Neural progenitor cell (in vitro differentiated cells): ENCODE data around the gene SLC38A8. TPM values are rescaled to one million over a fixed set of nuclear protein-coding genes. Genes with fewer than 3 reads are reported as not detected.

Experiments
- DNase-seq: peaks from one replicate; pipeline ENCODE4 v3.0.0-alpha.2; 2016; ENCODE audit warnings: low spot score
- H2AFZ ChIP-seq: fragments of 200-600 bp; sonication (generic); replicated peaks from 2 replicates; pipeline ENCODE4 v1.6.1; 2016; ENCODE audit warnings: antibody characterized with exemption
- H3F3A ChIP-seq: fragments of 200-600 bp; sonication (generic); 2 replicates; pipeline ENCODE4 v1.6.1; 2016; ENCODE audit warnings: antibody characterized with exemption, low read depth
- H3K27ac ChIP-seq: fragments of 200-600 bp; sonication (generic); 2 replicates; pipeline ENCODE4 v1.5.1; 2016; ENCODE audit warnings: mild to moderate bottlenecking
- H3K27me3 ChIP-seq: fragments of 200-600 bp; sonication (generic); 2 replicates; pipeline ENCODE4 v1.6.1; 2016; ENCODE audit warnings: mild to moderate bottlenecking, moderate library complexity
- H3K36me3 ChIP-seq: fragments of 200-600 bp; sonication (generic); 2 replicates; pipeline ENCODE4 v1.5.1; 2016
- H3K4me1 ChIP-seq: fragments of 200-600 bp; sonication (generic); 2 replicates; pipeline ENCODE4 v1.6.1; 2016; ENCODE audit warnings: mixed run types
- H3K4me2 ChIP-seq: fragments of 200-600 bp; sonication (generic); 2 replicates; pipeline ENCODE4 v1.6.1; 2016
- H3K4me3 ChIP-seq: fragments of 200-600 bp; sonication (generic); 2 replicates; pipeline ENCODE4 v1.5.1; 2016
- H3K79me2 ChIP-seq: fragments of 200-600 bp; sonication (generic); 2 replicates; pipeline ENCODE4 v1.6.1; 2016; ENCODE audit warnings: low read depth
- H3K9ac ChIP-seq: fragments of 200-600 bp; sonication (generic); 2 replicates; pipeline ENCODE4 v1.6.1; 2016
- H3K9me3 ChIP-seq: fragments of 200-600 bp; sonication (generic); 2 replicates; pipeline ENCODE4 v1.5.1; 2016; ENCODE audit warnings: low read depth
- H4K20me1 ChIP-seq: fragments of 200-600 bp; sonication (generic); 2 replicates; pipeline ENCODE4 v1.6.1; 2016; ENCODE audit warnings: low read depth
- H3K27ac Mint-ChIP-seq: 3 replicates; pipeline ENCODE4 v1.8.0; 2021; ENCODE audit warnings: mixed read lengths
- H3K27me3 Mint-ChIP-seq: 2 replicates; pipeline ENCODE4 v1.8.0; 2022; ENCODE audit warnings: low read depth, mild to moderate bottlenecking, inconsistent platforms, moderate library complexity, mixed read lengths; ENCODE audit not compliant: insufficient read depth
- H3K36me3 Mint-ChIP-seq: 3 replicates; pipeline ENCODE4 v1.8.0; 2021; ENCODE audit warnings: mixed read lengths
- H3K4me1 Mint-ChIP-seq: 3 replicates; pipeline ENCODE4 v1.8.0; 2021; ENCODE audit warnings: mixed read lengths
- H3K4me3 Mint-ChIP-seq: 3 replicates; pipeline ENCODE4 v1.8.0; 2021; ENCODE audit warnings: mild to moderate bottlenecking, moderate library complexity, mixed read lengths
- H3K9me3 Mint-ChIP-seq: 3 replicates; pipeline ENCODE4 v1.8.0; 2020; ENCODE audit warnings: mixed read lengths
- EZH2 ChIP-seq: fragments of 200-600 bp; sonication (generic); IDR thresholded peaks from 2 replicates; pipeline ENCODE4 v1.6.1; 2017; ENCODE audit warnings: antibody characterized with exemption, mild to moderate bottlenecking, moderate library complexity
- EZH2phosphoT487 ChIP-seq: fragments of 200-600 bp; sonication (generic); IDR thresholded peaks from 2 replicates; pipeline ENCODE4 v1.6.1; 2017; ENCODE audit warnings: antibody characterized with exemption
- total RNA-seq: library from RNA; depleted of rRNA; stranded (reverse); fragments of >200 nt; gene quantifications from 2 replicates; pipeline ENCODE4 v1.2.3, GENCODE V29; 2015; ENCODE audit warnings: low replicate concordance
- TF ChIP-seq, protein P1 (sequence below): fragments of 200-600 bp; sonication (generic); IDR thresholded peaks from 2 replicates; pipeline ENCODE4 v1.5.1; 2017; ENCODE audit warnings: antibody characterized with exemption, mild to moderate bottlenecking

SLC38A8 gene
- total RNA-seq, 1 donor from 2014 or later: not detected

- Mint-ChIP-seq H3K4me3 (no peak overlapping the region), H3K4me1 (no peaks in the 10 kb centered on the region), H3K9me3 (no peaks in the 10 kb centered on the region), H3K27me3 (peaks cover 2% of the 10 kb centered on the region), H3K27ac (no peak overlapping the region), H3K36me3 (peaks cover 25% of the 10 kb centered on the region)
- H4K20me1 ChIP-seq: peaks cover 3% of the 10 kb centered on the region
- H3K36me3 ChIP-seq: peaks cover 8% of the 10 kb centered on the region
- no peak for DNase-seq
- TF ChIP-seq EZH2phosphoT487 (no peak), EZH2 (no peak)
- TF ChIP-seq, protein P1, sequence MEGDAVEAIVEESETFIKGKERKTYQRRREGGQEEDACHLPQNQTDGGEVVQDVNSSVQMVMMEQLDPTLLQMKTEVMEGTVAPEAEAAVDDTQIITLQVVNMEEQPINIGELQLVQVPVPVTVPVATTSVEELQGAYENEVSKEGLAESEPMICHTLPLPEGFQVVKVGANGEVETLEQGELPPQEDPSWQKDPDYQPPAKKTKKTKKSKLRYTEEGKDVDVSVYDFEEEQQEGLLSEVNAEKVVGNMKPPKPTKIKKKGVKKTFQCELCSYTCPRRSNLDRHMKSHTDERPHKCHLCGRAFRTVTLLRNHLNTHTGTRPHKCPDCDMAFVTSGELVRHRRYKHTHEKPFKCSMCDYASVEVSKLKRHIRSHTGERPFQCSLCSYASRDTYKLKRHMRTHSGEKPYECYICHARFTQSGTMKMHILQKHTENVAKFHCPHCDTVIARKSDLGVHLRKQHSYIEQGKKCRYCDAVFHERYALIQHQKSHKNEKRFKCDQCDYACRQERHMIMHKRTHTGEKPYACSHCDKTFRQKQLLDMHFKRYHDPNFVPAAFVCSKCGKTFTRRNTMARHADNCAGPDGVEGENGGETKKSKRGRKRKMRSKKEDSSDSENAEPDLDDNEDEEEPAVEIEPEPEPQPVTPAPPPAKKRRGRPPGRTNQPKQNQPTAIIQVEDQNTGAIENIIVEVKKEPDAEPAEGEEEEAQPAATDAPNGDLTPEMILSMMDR: no peak
- H3K27me3 ChIP-seq: no peaks in the 10 kb centered on the region
- peaks cover 7% of the 10 kb centered on the region for H3F3A ChIP-seq
- no peaks in the 10 kb centered on the region for H3K79me2 ChIP-seq
- no peak overlapping the region for H3K4me3 ChIP-seq
- no peak overlapping the region for H3K27ac ChIP-seq
- no peak overlapping the region for H3K9ac ChIP-seq
- no peaks in the 10 kb centered on the region for H3K9me3 ChIP-seq
- no peak overlapping the region for H2AFZ ChIP-seq
- H3K4me2 ChIP-seq: no peak overlapping the region
- no peaks in the 10 kb centered on the region for H3K4me1 ChIP-seq
Measured at GRCh38 chr16:84088695-84089395, 46.2 kb upstream of the SLC38A8 start.

GRCh38 chr16:84087466-84088151, 45.0 kb upstream of the SLC38A8 start:
- H3K79me2 ChIP-seq: no peaks in the 10 kb centered on the region
- no peaks in the 10 kb centered on the region for H3K4me1 Mint-ChIP-seq
- H3K27me3 Mint-ChIP-seq: peaks cover 2% of the 10 kb centered on the region
- H3K4me1 ChIP-seq: no peaks in the 10 kb centered on the region
- H3K4me3 Mint-ChIP-seq: no peak overlapping the region
- no peak for DNase-seq
- H3K9ac ChIP-seq: no peak overlapping the region
- H4K20me1 ChIP-seq: peaks cover 3% of the 10 kb centered on the region
- no peaks in the 10 kb centered on the region for H3K27me3 ChIP-seq
- no peak for TF ChIP-seq EZH2
- TF ChIP-seq EZH2phosphoT487: no peak
- TF ChIP-seq, protein P1: no peak
- peaks cover 7% of the 10 kb centered on the region for H3F3A ChIP-seq
- peaks cover 8% of the 10 kb centered on the region for H3K36me3 ChIP-seq
- H3K27ac Mint-ChIP-seq: no peak overlapping the region
- H2AFZ ChIP-seq: no peak overlapping the region
- H3K4me3 ChIP-seq: no peak overlapping the region
- peaks cover 25% of the 10 kb centered on the region for H3K36me3 Mint-ChIP-seq
- H3K9me3 ChIP-seq: no peaks in the 10 kb centered on the region
- no peak overlapping the region for H3K27ac ChIP-seq
- H3K9me3 Mint-ChIP-seq: no peaks in the 10 kb centered on the region
- H3K4me2 ChIP-seq: no peak overlapping the region

DNA sequence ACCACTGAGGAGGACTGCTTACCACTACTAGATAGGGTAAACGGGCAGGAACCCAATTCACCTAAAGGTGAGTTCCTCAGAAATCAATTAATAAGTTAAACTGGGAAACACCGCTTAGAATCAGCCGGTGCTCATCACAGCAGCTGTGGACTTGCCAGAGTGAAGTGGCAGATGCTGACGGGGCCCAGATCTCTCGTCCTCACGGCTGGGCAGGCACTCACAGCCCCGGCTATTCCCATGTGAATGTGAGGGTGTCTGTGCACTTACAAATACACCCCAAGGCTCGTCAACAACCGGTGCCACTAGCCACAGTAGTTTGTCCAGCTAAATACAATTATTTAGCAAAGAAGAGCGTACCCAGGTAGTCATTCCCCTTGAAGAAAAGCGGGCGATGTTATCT, 44.4 kb upstream of the SLC38A8 start:
- no peak overlapping the region for H3K4me3 Mint-ChIP-seq
- Histone ChIP-seq H3K27me3 (no peaks in the 10 kb centered on the region), H3K4me3 (no peak overlapping the region), H3K36me3 (peaks cover 8% of the 10 kb centered on the region), H4K20me1 (peaks cover 3% of the 10 kb centered on the region), H3K79me2 (no peaks in the 10 kb centered on the region), H2AFZ (no peak overlapping the region), H3K9me3 (no peaks in the 10 kb centered on the region), H3K4me2 (no peak overlapping the region), H3K27ac (no peak overlapping the region), H3F3A (peaks cover 7% of the 10 kb centered on the region), H3K4me1 (no peaks in the 10 kb centered on the region), H3K9ac (no peak overlapping the region)
- peaks cover 25% of the 10 kb centered on the region for H3K36me3 Mint-ChIP-seq
- no peak for DNase-seq
- H3K9me3 Mint-ChIP-seq: no peaks in the 10 kb centered on the region
- H3K27ac Mint-ChIP-seq: no peak overlapping the region
- TF ChIP-seq EZH2phosphoT487: no peak
- no peak for TF ChIP-seq EZH2
- TF ChIP-seq, protein P1: no peak
- H3K4me1 Mint-ChIP-seq: no peaks in the 10 kb centered on the region
- peaks cover 2% of the 10 kb centered on the region for H3K27me3 Mint-ChIP-seq
